Activated CD8-positive, alpha-beta memory T cell treated with anti-CD3 and anti-CD28 coated beads for 4 hours (primary cell): Measurements from ENCODE around the gene PPP1R16B.

Experiments
- DNase-seq, 2 donors: peaks; one replicate each; pipeline ENCODE4 v3.0.0-alpha.2; 2020; ENCODE audit warnings: low read depth in 2 of 2

Gene PPP1R16B

DNA sequence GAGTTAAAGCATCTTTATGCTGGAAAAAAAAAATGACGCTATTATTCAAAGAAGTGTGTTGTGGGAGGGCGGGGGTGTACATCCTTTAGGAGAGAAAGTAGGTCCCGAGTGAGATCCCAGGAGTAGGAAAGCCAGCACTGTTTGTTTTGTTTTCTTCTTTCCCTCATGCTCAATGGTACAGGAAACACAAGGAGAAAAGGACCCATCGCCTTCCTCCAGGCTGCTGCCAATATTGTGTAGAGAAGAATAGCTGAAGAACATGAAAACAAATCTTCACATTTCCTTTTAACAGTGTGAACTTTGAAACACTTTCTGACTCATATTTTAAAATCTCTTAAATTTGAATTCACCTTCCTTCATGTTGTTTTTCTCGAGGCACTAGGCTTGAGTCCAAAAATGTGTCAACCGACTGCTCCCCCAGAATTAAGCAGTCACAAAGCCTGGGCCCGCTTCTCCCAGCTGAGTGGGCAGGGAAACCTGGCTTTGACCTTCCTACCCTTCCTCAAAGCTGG is 22.3 kb downstream of the PPP1R16B start:
- no peak for DNase-seq

DNA sequence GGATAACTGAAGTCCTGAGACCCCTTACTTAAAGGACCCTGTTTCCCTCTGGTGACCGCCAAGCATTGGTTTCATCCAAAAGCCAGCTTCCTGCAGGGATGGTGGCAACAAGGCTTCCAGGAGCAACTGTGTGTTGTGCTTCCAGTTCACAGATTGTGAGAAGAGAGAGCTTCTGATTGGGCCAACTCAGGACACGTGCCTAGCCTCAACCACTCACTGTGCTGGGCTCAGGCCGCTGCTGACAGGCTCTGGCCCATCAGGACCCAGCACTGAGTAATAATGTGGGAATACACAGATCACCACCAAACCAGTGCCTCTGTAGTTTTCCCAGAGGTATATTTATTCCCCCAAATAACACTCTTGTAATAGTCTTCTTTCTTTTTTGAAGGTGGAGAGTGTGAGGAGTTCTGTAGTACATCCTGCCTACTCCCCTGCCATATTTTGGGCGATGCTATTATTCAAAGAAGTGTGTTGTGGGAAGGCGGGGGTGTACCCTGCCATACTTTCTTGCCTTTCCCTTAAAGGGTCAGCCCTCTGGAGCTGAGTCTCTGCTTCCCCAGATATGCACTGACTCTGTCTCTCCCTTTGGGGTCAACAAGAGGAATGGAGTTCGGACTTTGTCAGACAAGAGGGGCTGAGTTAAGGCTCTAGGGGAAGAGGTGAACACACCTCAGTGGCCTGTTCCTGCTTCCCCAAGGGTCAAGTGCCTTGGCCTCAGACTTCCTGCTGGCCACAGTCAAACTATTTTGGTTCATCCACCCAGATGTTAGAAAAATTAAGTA is 23.2 kb downstream of the PPP1R16B start:
- no peak for DNase-seq

DNA sequence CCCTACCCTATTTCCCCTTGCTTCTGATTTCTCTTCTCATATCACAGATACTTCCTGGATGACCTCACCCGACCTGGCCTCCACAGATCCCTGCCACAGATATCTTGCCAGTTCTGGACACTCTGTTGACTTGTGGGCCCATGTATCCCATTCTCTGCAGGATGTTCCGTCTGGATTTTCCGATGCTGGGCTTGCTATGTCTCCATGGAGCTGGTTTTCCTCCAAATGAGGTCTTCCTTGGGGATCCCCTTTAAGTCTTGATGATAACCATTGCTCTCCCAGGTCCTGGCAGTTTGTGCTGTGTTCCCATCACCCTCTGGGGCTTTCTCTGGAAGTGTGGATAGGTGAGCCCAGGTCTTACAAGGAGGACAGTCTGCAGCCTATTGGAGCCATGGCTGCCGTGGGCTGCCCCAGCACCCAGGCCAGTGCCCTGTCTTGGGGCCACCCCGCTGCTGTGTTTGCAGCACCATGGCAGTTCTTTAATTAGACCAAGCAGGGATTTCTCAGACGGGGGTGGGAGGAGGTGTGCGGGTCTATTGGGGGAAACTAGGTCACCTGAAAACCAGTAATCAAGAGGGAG is 23.9 kb downstream of the PPP1R16B start:
- DNase-seq = no peak

DNA sequence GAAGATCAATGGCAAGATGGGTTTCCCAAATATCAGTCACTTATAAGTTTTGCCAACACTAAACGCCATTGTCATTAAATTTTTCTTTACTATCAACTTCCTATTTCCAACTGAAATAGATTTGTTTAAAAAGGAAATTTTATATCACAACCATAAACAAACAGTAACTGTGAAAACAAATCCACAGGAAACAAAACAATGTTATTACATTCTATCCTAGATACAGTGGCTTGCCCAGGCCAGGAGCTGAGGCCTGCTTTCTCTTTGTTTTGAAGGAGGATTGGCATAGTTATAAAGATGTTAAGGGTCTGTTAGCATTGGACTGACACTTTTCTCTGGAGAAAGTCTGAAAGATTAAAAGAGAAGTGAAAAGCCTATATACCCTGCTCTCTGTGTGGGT is 24.9 kb downstream of the PPP1R16B start:
- no peak for DNase-seq

DNA sequence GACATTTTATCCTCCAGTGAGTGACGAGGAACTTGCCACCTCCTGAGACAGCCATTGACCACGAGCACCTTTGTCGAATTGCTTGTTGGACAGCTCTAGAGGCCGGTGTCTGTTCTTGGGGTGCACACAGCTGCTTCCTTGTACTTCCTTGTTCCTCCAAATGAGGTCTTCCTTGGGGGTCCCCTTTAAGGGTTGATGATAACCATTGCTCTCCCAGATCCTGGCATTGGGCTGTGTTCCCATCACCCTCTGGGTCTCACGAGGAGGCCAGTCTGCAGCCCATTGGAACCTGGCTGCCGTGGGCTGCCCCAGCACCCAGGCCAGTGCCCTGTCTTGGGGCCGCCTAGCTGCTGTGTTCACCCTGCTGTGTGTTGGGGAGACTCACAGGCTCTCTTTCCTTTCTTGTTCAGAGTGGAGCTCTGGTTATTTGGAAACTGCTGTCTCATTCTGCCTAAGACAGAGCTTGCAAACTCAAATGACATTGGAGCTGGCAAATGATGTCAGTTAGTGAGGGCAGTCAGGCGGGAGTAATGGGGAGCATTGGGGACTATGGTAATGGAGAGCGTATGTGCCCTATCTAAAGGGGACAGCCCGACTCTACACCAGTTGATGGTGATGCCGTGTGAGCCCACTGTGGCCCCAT is 25.7 kb downstream of the PPP1R16B start:
- DNase-seq = no peak

DNA sequence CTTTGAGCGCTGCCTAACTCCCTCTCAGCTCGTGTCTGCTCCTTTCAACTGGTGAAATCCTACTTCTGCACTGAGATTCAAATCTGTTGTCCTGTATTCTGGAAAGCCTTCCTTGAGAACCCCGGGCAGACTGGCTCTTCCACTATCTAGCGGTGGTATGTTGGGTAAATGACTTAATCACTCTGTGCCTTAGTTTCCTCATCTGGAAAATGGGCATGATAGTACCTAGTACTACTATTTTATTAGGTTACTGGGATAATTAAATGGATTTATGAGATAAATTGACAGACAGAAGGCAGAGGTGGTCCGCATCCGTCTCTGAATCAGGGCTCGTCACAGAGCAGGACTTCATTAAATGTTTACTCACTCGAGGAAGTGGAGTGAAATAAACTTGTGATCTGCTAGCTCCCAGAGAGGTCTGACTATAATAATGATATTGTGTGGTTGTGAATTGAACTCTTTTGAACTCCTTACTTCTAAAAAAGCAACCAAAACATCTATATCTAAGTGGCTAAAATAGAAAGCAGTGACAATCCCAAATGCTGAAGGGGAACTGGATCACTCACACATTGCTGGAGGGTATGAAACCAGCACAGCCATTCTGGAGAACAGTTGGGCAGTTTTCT is 26.6 kb downstream of the PPP1R16B start:
- no peak for DNase-seq

DNA sequence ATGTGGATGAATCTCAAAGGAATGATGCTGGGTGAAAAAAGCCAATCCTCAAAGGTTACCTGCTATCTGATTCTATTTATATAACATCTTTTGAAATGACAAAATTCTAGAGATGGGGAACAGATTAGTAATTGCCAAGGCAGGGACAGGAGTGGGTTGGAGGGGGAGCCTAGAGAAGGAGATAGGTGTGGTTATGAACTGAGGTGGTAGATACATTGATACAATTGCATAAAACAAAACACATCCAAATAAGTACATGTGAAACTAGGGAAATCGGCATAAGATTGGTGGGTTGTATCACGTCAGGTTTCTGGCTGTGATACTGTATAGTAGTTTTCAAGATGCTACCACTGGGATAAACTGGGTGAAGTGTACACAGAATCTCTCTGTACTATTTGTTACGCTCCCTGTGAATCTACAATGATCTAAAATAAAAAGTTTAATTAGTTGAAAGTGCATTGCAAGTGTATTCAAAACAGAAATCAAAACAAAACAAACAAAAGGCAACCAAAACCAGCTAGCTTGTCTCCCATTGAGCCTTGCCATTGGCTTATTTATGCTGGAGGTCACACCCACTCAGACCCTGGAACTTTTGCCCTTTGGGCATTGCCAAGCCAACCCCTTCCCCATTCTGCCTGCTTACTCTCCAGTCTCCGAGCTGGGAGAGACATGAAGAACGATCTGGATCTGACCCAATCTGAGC is 27.8 kb downstream of the PPP1R16B start:
- no peak for DNase-seq

DNA sequence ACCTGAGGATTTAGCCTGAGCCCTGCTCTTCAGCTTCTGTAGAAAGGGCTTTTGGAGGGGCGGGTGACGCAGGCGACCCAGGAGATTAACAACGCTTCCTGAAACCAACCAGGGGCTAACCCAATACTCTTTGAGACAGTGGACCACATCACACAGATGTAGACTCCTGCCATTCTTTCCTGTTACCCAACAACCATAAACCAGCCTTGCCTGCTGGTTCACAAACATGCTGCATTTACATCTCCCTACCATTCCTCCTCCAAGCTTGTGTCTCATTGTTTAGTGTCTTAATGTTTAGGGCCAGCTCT is 28.3 kb downstream of the PPP1R16B start:
- DNase-seq = no peak

DNA sequence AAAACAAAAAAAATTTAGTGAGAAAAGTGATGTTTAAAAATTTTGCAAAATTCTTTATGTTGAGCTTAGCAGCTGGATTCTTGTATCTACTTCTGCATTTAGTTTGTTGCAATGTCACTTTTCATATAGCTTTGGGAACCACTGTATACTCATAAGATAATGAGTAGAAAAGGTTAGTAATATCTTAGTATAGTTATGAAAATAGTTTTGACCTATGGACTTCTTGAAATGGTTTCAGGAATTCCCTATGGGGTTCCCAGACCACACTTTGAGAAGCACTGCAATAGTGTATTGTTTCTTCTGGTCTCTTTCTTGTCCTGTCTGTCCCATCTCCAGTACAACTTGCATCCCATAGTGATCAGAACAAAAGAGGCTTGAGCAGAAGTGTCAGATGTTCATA is 29.4 kb downstream of the PPP1R16B start:
- DNase-seq = no peak

DNA sequence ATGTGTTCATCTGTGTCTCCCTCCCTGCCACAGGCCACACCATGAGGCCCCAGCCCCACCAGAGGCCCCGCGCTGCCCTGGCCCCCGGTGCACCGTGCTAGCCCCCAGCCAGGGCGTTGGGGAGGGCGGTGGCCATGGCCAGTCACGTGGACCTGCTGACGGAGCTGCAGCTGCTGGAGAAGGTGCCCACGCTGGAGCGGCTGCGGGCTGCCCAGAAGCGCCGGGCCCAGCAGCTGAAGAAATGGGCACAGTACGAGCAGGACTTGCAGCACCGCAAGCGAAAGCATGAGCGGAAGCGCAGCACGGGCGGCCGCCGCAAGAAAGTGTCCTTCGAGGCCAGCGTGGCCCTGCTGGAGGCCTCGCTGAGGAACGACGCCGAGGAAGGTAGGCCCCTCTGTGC is 30.3 kb downstream of the PPP1R16B start:
- no peak for DNase-seq

DNA sequence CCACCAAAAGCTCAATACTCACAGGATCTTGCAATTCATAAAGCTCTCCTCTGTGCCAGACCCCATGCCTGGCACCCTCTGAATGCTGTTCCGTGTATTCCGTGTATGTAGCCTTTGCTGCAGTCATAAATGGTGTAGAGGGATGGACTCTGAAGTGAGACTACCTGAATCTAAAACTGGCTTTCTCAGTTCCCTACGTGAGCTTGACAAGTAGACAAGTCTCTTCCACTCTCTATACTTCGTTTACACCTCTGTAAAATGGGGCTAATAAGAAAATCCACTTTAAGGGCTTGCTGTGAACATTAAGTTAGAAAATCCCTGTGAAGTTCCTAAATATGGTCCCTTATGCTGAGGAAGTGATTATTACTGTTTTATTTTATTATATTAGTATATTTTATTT is 31.5 kb downstream of the PPP1R16B start:
- DNase-seq = no peak

DNA sequence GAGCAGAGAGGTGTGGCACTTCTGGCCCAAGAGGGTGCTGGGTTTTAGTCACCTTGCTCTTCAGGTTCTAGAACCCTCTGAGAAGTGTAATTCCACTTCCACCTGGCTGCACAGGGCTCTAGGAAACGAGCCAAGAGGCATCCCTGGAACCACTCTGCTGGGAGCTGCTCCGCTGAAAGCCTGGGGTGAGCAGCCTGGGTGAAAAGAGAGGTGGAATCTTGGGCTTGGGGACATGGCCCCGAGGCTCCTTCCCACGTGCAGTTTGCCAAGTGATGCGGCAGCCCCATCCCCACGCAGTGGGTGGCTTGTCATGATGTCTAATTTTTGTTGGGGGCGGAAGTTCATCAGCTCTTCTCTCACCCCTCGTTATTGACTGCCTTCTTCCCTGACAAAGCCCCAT is 32.8 kb downstream of the PPP1R16B start:
- DNase-seq = no peak

DNA sequence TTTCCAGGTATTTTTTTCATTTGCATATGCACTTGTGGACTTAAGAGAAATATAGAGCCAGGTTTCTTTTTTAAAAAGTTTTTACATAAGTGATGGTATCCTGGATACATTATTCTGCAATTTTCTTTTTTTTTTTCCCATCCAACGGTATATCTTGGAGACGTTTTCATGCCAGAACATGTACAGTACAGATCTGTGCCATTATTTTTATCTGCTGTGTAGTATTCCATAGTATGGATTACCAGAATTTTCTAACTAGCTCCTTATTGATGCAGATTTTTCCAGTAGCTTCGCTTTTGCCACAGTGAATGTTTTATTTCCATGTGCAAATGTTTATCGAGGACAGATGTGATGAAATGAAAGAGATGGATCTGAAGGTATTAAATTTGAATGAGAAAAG is 34.1 kb downstream of the PPP1R16B start:
- no peak for DNase-seq

DNA sequence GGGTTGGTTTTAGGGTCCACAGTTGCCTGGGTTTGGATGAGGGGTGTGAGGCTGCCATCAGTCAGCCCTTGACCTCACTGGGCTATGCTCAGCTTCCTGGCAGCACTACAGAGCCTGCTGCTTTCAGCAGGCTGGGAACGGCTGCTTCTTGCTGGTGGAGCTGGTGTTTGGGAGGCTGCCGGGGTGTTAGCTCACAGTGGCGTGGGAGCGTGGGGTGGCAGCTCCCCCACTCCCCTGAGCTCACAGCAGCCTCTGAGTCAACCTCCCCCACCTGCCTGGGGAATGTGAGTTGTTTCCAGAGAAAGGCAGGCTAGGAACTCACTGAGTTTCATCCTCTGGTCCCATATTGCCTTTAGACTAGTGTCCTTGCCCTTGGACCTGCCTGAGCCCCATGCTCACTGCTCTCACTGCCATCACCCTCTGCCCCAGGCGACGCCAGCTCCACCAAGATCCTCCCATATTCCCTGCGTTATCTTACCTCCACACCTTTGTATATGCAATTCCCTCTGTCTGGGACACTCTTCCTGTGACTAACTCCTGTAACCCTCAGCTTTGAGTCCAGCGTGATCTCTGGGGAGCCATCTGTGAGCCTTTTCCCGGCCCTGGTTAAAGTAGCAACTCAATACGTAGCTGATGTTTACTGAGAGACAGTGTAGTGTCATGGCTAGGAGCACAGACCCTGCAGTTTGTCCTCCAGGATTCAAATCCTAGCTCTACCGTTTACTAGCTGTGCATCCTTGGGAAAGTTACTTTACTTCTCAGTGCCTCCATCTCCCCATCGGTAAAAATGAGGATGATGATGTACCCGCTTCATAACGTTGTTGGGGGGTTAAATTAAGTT is 34.8 kb downstream of the PPP1R16B start:
- peak in 1 of 2 donors; percentile 39 for DNase-seq

DNA sequence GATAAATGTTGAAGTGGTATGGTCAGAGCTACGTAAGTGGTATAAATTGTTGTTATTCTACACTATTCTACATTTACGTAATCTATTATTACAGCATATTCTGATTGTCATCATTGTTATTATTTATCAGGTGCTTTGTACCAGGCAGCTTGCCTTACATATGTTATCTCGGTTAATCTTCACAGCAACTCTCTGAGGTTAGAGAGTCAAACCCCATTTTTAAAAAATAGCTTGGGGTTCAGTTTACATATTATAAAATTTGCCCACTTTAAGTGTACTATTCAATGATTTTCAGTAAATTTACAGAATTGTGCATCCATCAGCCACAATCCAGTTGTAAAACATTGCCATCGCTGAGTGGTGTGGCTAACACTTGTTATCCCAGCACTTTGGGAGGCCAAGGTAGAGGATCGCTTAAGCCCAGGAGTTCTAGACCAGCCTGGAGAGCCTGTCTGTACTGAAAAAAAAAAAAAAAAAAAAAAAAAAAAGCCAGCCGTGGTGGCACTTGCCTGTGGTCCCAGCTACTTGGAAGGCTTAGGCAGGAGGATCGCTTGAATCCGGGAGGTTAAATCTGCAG is 35.5 kb downstream of the PPP1R16B start:
- no peak for DNase-seq

DNA sequence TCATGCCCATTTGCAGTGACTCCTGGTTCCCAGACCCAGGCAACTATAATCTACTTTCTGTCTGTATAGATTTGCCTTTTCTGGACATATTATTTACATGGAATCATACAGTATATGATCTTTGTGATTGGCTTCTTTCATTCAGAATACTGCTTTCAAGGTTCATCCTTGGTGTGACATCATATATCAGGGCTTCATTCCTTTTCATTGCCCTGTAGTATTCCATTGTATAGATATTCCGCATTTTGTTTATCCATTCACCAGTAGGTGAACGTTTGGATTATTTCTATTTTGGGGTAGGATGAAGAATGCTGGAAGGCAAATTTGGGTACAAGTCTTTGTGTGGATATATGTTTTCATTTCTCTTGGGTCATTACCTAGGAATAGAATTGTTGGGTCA is 36.1 kb downstream of the PPP1R16B start:
- DNase-seq = no peak

DNA sequence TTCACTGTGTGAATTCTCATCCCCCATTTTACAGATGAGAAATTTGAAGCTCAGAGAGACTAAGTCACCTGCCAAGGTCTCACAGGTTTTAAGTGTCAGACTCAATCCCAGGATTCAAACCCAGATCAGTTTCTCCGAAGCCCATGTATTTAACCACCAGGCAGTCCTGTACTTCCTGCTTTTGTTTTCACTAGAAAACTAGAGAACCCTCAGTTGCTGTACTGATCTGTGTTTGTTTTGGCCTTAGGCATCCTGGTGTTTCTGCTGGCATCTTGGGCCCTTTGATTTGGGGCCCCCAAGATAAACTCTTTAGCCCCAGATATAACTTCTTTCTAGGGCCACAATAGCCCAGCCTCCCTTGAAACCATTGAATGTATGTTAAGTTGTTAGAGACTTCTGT is 36.5 kb downstream of the PPP1R16B start:
- DNase-seq = no peak

DNA sequence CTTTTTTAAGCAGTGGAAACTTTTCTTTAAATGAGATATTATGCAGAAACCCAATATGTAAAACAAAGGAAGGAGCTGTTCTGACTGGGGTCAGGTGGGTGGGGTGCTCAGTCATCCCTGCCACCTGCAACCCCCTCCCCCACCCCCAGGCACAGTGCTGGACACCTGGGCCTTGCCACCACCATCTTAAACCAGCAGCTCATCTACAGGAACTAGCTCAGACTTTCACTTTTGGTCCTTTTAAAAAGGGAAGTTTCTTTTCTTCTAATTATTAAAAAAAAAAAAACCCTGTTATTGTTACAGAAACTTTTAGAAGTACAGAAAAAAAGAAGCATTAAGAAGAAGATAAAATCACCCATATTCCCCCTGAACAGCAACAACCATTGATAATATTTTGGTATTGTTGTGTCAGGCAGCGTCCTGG is 37.1 kb downstream of the PPP1R16B start:
- peak; percentile 33 to 59 for DNase-seq

DNA sequence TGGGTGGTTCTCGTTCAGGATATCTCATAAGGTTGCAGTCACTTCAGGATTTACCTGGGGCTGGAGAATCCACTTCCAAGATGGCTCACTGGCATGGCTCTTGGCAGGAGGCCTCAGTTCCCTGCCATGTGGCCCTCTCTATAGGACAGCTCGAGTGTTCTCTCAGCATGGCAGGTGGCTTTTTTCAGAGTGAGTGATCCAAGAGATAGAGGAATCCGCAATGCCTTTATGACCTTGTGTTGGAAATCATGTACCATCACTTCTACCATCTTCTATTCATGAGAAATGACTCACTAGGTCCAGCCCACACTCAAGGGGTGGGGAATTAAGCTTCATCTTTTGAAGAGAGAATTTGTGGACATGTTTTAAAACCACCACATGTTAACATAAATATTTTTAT is 37.8 kb downstream of the PPP1R16B start:
- peak in 1 of 2 donors; percentile 47 for DNase-seq

DNA sequence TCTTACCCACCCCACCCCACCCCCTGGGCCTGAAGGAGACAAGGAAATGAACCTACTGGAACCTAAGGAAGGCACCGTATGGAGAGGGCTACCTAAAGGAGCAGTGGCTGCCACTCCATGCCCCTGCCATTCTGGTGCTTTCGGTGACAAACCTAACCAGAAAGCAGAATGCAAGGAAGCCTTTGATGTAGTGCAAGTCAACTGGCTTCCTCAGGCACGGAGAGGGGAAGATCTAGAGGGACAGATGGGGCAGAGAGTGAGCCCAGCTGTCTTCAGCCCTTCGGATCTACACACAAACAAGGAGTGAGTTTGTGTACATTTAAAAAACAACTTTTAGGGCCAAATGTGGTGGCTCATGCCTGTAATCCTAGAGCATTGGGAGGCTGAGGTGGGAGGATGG is 39.5 kb downstream of the PPP1R16B start:
- no peak for DNase-seq

DNA sequence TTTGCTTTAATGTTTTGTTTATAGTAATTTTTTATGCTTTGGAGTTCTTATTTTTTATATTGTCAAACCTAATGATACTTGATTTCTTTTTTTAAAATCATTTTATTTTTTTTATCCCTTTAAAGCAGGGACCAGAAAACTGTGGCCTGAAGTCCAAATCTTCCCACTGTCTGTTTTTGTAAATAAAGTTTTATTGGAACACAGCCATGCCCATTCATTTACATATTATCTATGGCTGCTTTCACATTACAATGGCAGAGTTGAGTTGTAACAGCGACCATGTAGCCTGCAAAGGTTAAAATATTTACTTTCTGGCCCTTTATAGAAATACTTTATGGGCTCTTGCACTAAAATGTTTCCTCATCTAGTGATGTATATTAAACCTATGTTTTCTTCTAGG is 42.3 kb downstream of the PPP1R16B start:
- no peak for DNase-seq
